GM12875 (cell line): ENCODE results near the gene PSMD7.
"Not testable (repeated sequence)": the region's sequence is repeated elsewhere in the genome, so short reads cannot be mapped to it uniquely, and the experiment has no call there.

Experiments used
- H3K4me3 ChIP-seq: one replicate; pipeline ENCODE4 v1.5.1; 2011; ENCODE audit warnings: low read depth, low read length, control low read depth
- CTCF ChIP-seq: IDR thresholded peaks from 2 replicates; pipeline ENCODE4 v1.5.1; 2011; ENCODE audit warnings: low read depth, mild to moderate bottlenecking, control low read depth, inconsistent platforms, low read length, moderate library complexity, borderline replicate concordance; ENCODE audit not compliant: insufficient read depth

PSMD7 gene

GRCh38 chr16:74322301-74322710, 25.7 kb downstream of the PSMD7 start:
- H3K4me3 ChIP-seq = no peak overlapping the region
- no peak for TF ChIP-seq CTCF

DNA sequence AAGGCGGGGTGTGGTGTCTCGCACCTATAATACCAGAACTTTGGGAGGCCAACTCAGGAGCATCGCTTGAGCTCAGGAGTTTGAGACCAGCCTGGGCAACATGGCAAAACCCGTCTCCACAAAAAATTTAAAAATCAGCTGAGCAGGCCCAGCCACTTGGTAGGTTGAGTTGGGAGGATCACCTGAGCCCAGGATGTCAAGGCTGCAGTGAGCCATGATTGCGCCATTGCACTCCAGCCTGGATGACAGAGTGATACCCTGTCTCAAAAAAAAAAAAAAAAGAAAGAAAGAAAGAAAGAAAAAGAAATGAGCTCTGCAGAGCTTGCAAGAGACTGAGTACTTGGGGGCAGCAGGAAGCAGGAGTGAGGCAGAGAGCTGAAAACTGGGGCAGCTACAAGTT, 28.2 kb downstream of the PSMD7 start:
- H3K4me3 ChIP-seq = not testable (repeated sequence)

- H3K4me3 ChIP-seq = no peak overlapping the region
- no peak for TF ChIP-seq CTCF
Measured at GRCh38 chr16:74325641-74326040, 29.0 kb downstream of the PSMD7 start.

- H3K4me3 ChIP-seq = not testable (repeated sequence)
Measured at GRCh38 chr16:74328346-74328745, 31.7 kb downstream of the PSMD7 start.

DNA sequence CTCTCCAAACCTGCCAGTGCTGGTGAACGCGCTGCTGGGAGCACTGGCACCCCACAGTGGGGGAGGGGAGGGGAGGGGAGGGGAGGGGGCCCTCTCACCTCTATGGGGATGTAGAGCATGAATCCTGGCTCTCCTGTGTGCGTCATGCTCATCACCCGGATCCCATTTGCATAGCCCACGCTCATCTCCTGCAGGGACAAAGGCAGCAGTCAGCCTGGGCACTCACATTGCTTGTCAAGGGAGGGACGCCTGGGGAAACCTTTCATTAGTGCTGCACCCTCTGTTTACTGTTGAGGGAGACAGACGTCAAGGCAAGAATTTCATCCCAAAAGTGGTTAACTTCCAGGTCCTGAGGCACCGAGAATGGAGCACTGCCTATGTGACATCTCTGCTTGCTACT, 35.9 kb downstream of the PSMD7 start:
- not testable (repeated sequence) for H3K4me3 ChIP-seq

DNA sequence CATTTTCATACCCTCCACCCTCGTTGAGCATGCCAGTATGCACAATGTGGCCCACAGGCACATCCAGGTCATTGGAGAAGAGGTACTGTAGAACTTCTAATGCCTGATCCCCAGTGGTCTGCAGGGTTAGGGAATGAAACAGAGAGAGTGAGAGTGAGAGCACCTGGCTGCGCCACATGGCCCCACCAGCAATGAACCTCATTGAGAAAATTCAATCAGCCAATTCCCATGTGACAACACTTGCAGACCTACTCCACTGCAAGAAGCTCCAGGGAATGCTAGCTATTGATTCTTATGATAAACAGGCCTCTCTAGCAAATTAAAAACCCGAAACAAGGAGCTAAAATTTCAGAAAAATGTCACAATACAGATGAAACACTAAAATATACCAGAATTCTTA, 40.9 kb downstream of the PSMD7 start:
- not testable (repeated sequence) for H3K4me3 ChIP-seq

DNA sequence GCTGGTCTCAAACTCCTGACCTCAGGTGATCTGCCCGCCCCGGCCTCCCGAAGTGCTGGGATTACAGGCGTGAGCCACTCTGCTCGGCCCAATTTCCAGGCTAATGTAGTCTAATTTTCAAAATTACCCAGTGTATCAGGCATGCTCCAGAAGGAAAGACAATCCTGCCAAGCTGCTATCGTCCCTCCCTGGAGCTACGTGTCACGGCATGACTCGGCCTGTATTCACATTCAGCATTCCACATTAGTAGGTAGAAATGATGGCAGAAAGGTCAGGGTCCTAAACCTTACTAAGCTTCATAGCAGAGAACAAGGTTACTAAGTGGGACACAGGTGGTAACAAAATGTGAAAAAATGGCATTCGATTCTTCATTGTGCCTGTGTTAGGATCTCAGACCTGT, 42.6 kb downstream of the PSMD7 start:
- not testable (repeated sequence) for H3K4me3 ChIP-seq

DNA sequence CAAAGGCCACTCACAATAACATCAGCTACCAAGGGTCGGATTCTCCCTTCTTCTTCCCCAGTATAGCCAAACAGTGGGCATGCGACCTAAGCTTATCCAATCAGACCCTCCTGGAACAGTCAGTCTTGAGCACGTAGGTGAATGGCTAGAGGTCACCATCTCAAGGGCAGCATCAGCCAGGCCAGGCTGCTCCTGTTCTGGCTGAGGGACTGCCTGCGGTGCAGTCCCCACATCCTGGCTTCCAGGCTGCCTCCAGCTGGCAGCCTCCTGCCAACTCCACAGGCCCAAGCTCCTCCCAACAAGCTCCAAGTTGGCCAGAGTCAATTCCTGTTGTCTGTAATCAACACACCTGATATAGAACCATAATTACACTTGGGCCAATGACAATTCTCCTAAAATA, 56.4 kb downstream of the PSMD7 start:
- H3K4me3 ChIP-seq = not testable (repeated sequence)
